HG03442 (cell line): ENCODE results near the gene NBPF6.
A peak's percentile ranks its signal among the peaks of the same experiment; 100 is the strongest.
"Not testable (repeated sequence)": the region's sequence is repeated elsewhere in the genome, so short reads cannot be mapped to it uniquely, and the experiment has no call there.

Experiments
- ATAC-seq: cut with Tn5 transposase; IDR thresholded peaks from one replicate; pipeline ENCODE4 v1.9.1; 2021; ENCODE audit warnings: mild to moderate bottlenecking, moderate library complexity; ENCODE audit not compliant: unreplicated experiment

Gene NBPF6

GRCh38 chr1:108450043-108450442 is at the start of gene NBPF6:
NBPF6 (plus strand) TSS chr1:108450343; CDS start chr1:108450602, 259 bp downstream.
- ATAC-seq, result not testable (repeated sequence)

DNA sequence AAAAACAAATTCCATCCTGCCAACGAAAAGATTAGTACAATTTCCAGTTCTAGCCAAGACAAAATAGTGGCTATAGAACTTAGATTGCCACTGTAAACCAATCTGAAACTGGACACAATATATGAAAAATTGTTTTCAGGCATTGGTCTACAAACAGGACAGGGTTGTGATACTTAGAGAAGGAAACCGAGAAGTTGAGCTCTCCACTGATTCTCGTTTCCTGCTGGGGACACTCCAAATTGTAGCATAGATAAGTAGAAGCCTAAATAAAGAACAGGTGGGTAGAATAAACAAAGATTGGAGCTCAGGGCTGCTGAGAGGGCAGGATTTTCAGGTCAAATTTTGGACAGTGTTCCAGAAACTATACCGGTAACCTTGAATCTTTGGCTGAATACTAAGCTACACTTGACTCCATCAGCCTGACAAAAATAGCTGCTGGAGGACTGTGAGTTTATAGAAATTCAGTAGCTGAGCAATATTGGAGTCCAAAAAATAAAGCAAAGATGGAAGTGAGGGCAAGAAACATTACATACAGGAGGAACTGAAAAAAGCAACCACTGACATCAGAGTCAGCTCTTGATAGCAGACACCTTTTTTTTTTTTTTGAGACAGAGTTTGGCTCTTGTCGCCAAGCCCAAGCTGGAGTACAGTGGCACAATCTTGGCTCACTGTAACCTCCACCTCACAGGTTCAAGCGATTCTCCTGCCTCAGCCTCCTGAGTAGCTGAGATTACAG is 38.9 kb upstream of the NBPF6 start:
- not testable (repeated sequence) for ATAC-seq

GRCh38 chr1:108420129-108420528 is 30.0 kb upstream of the NBPF6 start:
- not testable (repeated sequence) for ATAC-seq

GRCh38 chr1:108421061-108421916 is 28.9 kb upstream of the NBPF6 start:
- peak; percentile 59 for ATAC-seq

- ATAC-seq, result not testable (repeated sequence)
Observed at GRCh38 chr1:108426877-108427276, 23.3 kb upstream of the NBPF6 start.

GRCh38 chr1:108432002-108432401 is 18.1 kb upstream of the NBPF6 start:
- not testable (repeated sequence) for ATAC-seq

DNA sequence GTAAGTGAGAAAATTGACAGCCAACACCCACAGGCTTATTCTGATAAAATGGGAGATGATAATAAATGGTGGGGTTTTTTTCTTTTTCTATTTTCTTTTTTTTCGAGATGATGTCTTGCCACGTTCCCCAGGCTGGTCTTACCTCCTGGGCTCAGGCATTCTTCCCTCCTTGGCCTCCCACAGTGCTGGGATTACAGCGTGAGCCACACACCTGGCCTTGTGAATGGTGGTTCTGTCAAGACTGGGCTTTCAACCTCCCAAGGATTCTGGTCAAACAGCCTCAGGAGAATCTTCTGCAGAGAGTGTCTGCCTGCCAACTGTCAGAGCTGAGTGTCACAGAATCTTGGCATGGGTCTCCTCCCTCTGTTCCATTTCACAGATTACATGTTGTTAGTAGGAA is 16.7 kb upstream of the NBPF6 start:
- ATAC-seq, result not testable (repeated sequence)

GRCh38 chr1:108438536-108438935 is 11.6 kb upstream of the NBPF6 start:
- ATAC-seq, result peak; percentile 98

DNA sequence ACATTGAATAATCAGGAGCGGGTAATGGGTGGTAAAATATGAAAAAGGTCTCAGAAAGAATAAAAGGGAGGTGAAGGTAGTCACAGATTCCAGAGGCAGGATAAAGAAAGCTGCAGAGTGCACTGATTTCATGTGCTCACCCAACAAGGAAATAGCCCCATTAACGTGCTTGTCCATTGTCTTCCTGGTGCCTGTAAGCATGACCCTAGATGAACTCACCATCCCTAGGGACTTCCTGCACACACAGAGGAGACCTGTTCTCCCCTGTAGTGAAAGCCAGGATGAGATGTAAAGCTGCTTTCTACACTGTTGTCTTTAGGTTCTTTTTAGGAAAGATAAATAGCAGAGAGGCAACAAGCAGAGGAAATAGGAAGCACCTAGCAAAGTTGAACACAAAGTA is 4.4 kb downstream of the NBPF6 start:
- not testable (repeated sequence) for ATAC-seq

- not testable (repeated sequence) for ATAC-seq
Observed at GRCh38 chr1:108458661-108459060, 8.5 kb downstream of the NBPF6 start.

- ATAC-seq, result not testable (repeated sequence)
Observed at GRCh38 chr1:108461758-108462157, 11.6 kb downstream of the NBPF6 start.

DNA sequence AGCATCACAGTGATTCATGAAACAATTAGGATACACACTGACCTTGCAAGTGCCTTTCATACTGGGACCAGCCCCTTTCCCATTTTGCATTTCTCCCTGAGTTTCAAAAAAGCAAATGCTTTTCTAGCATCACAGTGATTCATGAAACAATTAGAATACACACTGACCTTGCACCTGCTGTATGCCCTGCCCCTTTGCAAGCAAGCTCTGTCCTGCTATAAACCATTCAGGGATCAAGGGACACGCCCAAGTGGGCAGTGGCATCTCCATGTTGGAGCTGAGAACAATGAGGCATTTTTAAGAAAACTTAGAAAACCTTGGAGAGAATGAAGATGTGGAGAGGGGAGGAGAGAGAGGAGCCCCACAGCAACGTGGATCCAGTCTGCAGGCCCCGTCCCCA is 13.8 kb downstream of the NBPF6 start:
- ATAC-seq, result not testable (repeated sequence)

GRCh38 chr1:108466166-108466565 is 16.0 kb downstream of the NBPF6 start:
- not testable (repeated sequence) for ATAC-seq

- not testable (repeated sequence) for ATAC-seq
Observed at GRCh38 chr1:108467155-108467554, 17.0 kb downstream of the NBPF6 start.

DNA sequence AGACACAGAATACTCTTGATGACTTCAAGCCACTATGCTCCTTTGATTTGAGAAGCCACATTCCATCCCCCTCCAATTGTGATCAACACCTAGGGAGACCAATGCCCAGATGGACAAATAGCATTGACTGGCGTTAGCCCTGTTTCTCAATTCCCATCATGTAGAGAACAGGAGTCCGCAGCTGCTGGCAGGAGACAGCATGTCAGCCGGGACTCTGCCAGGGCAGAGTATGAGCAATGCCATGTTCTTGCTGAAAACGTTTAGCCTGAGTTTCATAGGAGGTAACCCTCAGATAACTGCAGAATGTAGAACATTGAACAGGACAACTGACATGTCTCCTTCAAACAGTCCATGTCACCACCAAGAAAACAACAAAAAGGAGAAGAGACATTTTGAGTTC is 20.6 kb downstream of the NBPF6 start:
- not testable (repeated sequence) for ATAC-seq

DNA sequence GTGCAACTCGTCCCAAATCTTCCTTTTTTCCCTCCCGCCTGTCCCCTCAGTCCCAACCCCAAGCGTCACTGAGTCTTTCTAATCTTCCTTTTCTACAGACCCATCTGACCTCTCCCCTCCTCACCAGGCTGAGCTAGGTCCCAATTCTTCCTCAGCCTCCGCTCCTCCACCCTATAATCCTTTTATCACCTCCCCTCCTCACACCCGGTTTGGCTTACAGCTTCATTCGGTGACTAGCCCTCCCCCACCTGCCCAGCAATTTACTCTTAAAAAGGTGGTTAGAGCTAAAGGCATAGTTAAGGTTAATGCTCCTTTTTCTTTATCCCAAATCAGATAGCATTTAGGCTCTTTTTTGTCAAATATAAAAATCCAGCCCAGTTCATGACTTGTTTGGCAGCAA is 24.4 kb downstream of the NBPF6 start:
- ATAC-seq, result not testable (repeated sequence)

DNA sequence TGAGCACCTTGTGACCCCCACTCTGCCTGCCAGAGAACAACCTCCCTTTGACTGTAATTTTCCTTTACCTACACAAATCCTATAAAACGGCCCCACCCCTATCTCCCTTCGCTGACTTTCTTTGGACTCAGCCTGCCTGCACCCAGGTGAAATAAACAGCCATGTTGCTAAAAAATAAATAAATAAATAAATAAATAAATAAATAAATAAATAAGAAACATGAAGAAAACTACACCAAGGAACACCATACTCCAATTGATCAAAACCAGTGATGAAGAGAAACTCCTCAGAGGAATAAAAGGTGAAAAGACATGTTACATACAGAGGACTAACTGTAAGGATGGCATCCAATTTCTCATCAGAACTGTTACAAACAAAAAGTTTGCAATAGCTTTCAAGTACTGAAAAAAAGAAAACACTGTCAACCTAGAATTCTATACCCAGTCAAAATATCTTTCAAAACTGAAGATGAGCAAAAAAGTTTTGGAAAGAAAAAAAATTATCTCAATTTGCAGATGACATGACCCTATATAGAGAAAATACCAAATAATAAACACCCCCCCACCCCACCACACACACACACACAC is 28.4 kb downstream of the NBPF6 start:
- no peak for ATAC-seq

- no peak for ATAC-seq
Observed at GRCh38 chr1:108482708-108483107, 32.6 kb downstream of the NBPF6 start.

- ATAC-seq, result not testable (repeated sequence)
Observed at GRCh38 chr1:108485990-108486389, 35.8 kb downstream of the NBPF6 start.

- ATAC-seq, result not testable (repeated sequence)
Observed at GRCh38 chr1:108486707-108487106, 36.6 kb downstream of the NBPF6 start.

DNA sequence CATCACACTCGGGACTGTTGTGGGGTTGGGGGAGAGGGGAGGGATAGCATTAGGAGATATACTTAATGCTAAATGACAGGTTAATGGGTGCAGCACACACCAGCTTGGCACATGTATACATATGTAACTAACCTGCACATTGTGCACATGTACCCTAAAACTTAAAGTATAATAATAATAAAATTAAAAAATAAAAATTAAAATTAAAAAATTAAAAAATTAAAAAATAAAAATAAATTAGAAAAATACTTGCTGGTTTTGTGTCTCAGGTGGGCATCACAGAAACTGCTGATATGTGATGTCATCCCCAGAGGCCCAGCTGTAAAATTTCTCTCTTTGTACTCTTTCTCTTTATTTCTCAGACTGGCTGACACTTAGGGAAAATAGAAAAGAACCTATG is 44.9 kb downstream of the NBPF6 start:
- not testable (repeated sequence) for ATAC-seq
